ENCODE data around the gene ZBTB20.

ZBTB20 gene

GRCh38 chr3:114374433-114374990, 772.6 kb downstream of the ZBTB20 start:
- no peak for DNase-seq (ENCODE audit: low read depth in 2 of 2)

GRCh38 chr3:114370537-114371174, 776.4 kb downstream of the ZBTB20 start:
- no peak for DNase-seq (ENCODE audit: low read depth in 2 of 2)

- no peak for DNase-seq (ENCODE audit: low read depth in 2 of 2)
Measured at GRCh38 chr3:114365909-114366308, 781.2 kb downstream of the ZBTB20 start.

- no peak for DNase-seq (ENCODE audit: low read depth in 2 of 2)
Measured at GRCh38 chr3:114364806-114365654, 782.1 kb downstream of the ZBTB20 start.

- DNase-seq (ENCODE audit: low read depth in 2 of 2) = no peak
Measured at GRCh38 chr3:114363554-114364202, 783.4 kb downstream of the ZBTB20 start.

- no peak for DNase-seq (ENCODE audit: low read depth in 2 of 2)
Measured at GRCh38 chr3:114362815-114363214, 784.3 kb downstream of the ZBTB20 start.

- no peak for DNase-seq (ENCODE audit: low read depth in 2 of 2)
Measured at GRCh38 chr3:114361391-114361790, 785.7 kb downstream of the ZBTB20 start.

- DNase-seq (ENCODE audit: low read depth in 2 of 2) = no peak
Measured at GRCh38 chr3:114356525-114356924, 790.6 kb downstream of the ZBTB20 start.

- DNase-seq (ENCODE audit: low read depth in 2 of 2) = no peak
Measured at GRCh38 chr3:114356066-114356465, 791.0 kb downstream of the ZBTB20 start.

- DNase-seq (ENCODE audit: low read depth in 2 of 2) = no peak
Measured at GRCh38 chr3:114355653-114356052, 791.4 kb downstream of the ZBTB20 start.

GRCh38 chr3:114351822-114352145, 795.3 kb downstream of the ZBTB20 start:
- no peak for DNase-seq (ENCODE audit: low read depth in 2 of 2)

- DNase-seq (ENCODE audit: low read depth in 2 of 2) = no peak
Measured at GRCh38 chr3:114351123-114351821, 795.8 kb downstream of the ZBTB20 start.

GRCh38 chr3:114350690-114351089, 796.4 kb downstream of the ZBTB20 start:
- no peak for DNase-seq (ENCODE audit: low read depth in 2 of 2)

- DNase-seq (ENCODE audit: low read depth in 2 of 2) = no peak
Measured at GRCh38 chr3:114350271-114350670, 796.8 kb downstream of the ZBTB20 start.

- no peak for DNase-seq (ENCODE audit: low read depth in 2 of 2)
Measured at GRCh38 chr3:114344492-114344891, 802.6 kb downstream of the ZBTB20 start.

- DNase-seq (ENCODE audit: low read depth in 2 of 2) = no peak
Measured at GRCh38 chr3:114338651-114339357, 808.3 kb downstream of the ZBTB20 start.

- DNase-seq (ENCODE audit: low read depth in 2 of 2) = no peak
Measured at GRCh38 chr3:114336857-114337256, 810.2 kb downstream of the ZBTB20 start.

GRCh38 chr3:114336122-114336697, 810.9 kb downstream of the ZBTB20 start:
- no peak for DNase-seq (ENCODE audit: low read depth in 2 of 2)

GRCh38 chr3:114333923-114334240, 813.2 kb downstream of the ZBTB20 start:
- no peak for DNase-seq (ENCODE audit: low read depth in 2 of 2)

- no peak for DNase-seq (ENCODE audit: low read depth in 2 of 2)
Measured at GRCh38 chr3:114333180-114333922, 813.7 kb downstream of the ZBTB20 start.

Measured in activated CD4-positive, alpha-beta T cell treated with anti-CD3 and anti-CD28 coated beads for 24 hours (primary cell).